ENCODE results near the gene SLC29A3.
"Not testable (repeated sequence)": the region's sequence is repeated elsewhere in the genome, so short reads cannot be mapped to it uniquely, and the experiment has no call there.

The SLC29A3 gene

GRCh38 chr10:71319042-71319799 lies at the start of gene SLC29A3:
TSS of gene SLC29A3 (plus strand) at chr10:71319259. CDS start at chr10:71319310, 51 bp downstream.
- DNase-seq: peak; percentile 85

GRCh38 chr10:71269301-71270288 lies 49.5 kb upstream of the SLC29A3 start:
- no peak for DNase-seq

GRCh38 chr10:71270301-71271220 lies 48.5 kb upstream of the SLC29A3 start:
- no peak for DNase-seq

- no peak for DNase-seq
Measured at GRCh38 chr10:71271662-71272055, 47.4 kb upstream of the SLC29A3 start.

- DNase-seq: no peak
Measured at GRCh38 chr10:71272056-71272771, 46.8 kb upstream of the SLC29A3 start.

- not testable (repeated sequence) for DNase-seq
Measured at GRCh38 chr10:71272974-71273373, 46.1 kb upstream of the SLC29A3 start.

- no peak for DNase-seq
Measured at GRCh38 chr10:71273506-71273905, 45.6 kb upstream of the SLC29A3 start.

GRCh38 chr10:71274901-71275796 lies 43.9 kb upstream of the SLC29A3 start:
- DNase-seq: no peak

GRCh38 chr10:71276873-71277272 lies 42.2 kb upstream of the SLC29A3 start:
- no peak for DNase-seq

GRCh38 chr10:71277914-71278665 lies 41.0 kb upstream of the SLC29A3 start:
- DNase-seq: no peak

- no peak for DNase-seq
Measured at GRCh38 chr10:71278691-71279588, 40.1 kb upstream of the SLC29A3 start.

- DNase-seq: no peak
Measured at GRCh38 chr10:71279590-71280170, 39.4 kb upstream of the SLC29A3 start.

GRCh38 chr10:71280216-71280615 lies 38.8 kb upstream of the SLC29A3 start:
- DNase-seq: no peak

GRCh38 chr10:71280825-71281224 lies 38.2 kb upstream of the SLC29A3 start:
- no peak for DNase-seq

- DNase-seq: no peak
Measured at GRCh38 chr10:71281646-71282322, 37.3 kb upstream of the SLC29A3 start.

- no peak for DNase-seq
Measured at GRCh38 chr10:71282323-71282680, 36.8 kb upstream of the SLC29A3 start.

GRCh38 chr10:71283410-71283809 lies 35.6 kb upstream of the SLC29A3 start:
- no peak for DNase-seq

- no peak for DNase-seq
Measured at GRCh38 chr10:71283876-71284275, 35.2 kb upstream of the SLC29A3 start.

Data from activated CD4-positive, CD25-positive, alpha-beta regulatory T cell treated with anti-CD3 and anti-CD28 coated beads, Interleukin-2, amount 50 U/mL, for 72 hours (primary cell).